Naive B cell (primary cell): ENCODE results near the gene RER1. TPM values are rescaled to one million over a fixed set of nuclear protein-coding genes. Genes with fewer than 3 reads are reported as not detected.
A peak's percentile ranks its signal among the peaks of the same experiment; 100 is the strongest.

Source experiments
- ATAC-seq, 2 donors: fragments of 150-1000 bp; cut with Tn5 transposase; 2 replicates each; pipeline ENCODE4 v1.10.0; 2021; ENCODE audit warnings: low read depth in 2 of 2, mild to moderate bottlenecking in 2 of 2, moderate library complexity in 2 of 2
- DNase-seq: peaks from one replicate; pipeline ENCODE4 v3.0.0; 2022
- H3K27ac Mint-ChIP-seq, 6 donors: one replicate each; pipeline ENCODE4 v1.8.0; 2020 to 2022; ENCODE audit warnings: mild to moderate bottlenecking in 6 of 6, mixed read lengths in 6 of 6, moderate library complexity in 5 of 6, inconsistent platforms in 2 of 6
- H3K27me3 Mint-ChIP-seq, 3 donors: one replicate each; pipeline ENCODE4 v1.8.0; 2021 to 2022; ENCODE audit warnings: mixed read lengths in 3 of 3, mild to moderate bottlenecking in 1 of 3
- H3K36me3 Mint-ChIP-seq, 2 donors: one replicate each; pipeline ENCODE4 v1.8.0; 2020 to 2022; ENCODE audit warnings: mixed read lengths in 2 of 2, inconsistent platforms in 1 of 2, mild to moderate bottlenecking in 1 of 2
- H3K4me1 Mint-ChIP-seq, 3 donors: one replicate each; pipeline ENCODE4 v1.8.0; 2020 to 2022; ENCODE audit warnings: mixed read lengths in 3 of 3, inconsistent platforms in 1 of 3, mild to moderate bottlenecking in 1 of 3, moderate library complexity in 1 of 3
- H3K4me3 Mint-ChIP-seq, 8 donors: one replicate each; pipeline ENCODE4 v1.8.0; 2020 to 2022; ENCODE audit warnings: mild to moderate bottlenecking in 8 of 8, mixed read lengths in 8 of 8, moderate library complexity in 8 of 8, inconsistent platforms in 2 of 8
- H3K9me3 Mint-ChIP-seq, 7 donors: one replicate each; pipeline ENCODE4 v1.8.0; 2020 to 2022; ENCODE audit warnings: mixed read lengths in 7 of 7, mild to moderate bottlenecking in 5 of 7, inconsistent platforms in 2 of 7, moderate library complexity in 1 of 7
- polyA plus RNA-seq, 6 donors: library from polyadenylated mRNA; unstranded; fragments of 300-500 nt; fragmentation: Illumina TruSeq; gene quantifications; one replicate each; pipeline ENCODE4 v1.2.3, GENCODE V29; 2021; ENCODE audit warnings: low read depth in 6 of 6

RER1 gene
- polyA plus RNA-seq, 6 donors from 2014 or later, result 116 to 129 (median 121) TPM

- H3K36me3 Mint-ChIP-seq, result peaks cover 7 to 10% of the 10 kb centered on the region in 2 donors
- H3K27ac Mint-ChIP-seq, result peak overlapping the region in 3 of 6 donors; percentile 9 to 81 (median 72)
- H3K4me3 Mint-ChIP-seq, result peak overlapping the region in 1 of 8 donors; percentile 7
- no peaks in the 10 kb centered on the region for H3K9me3 Mint-ChIP-seq
- DNase-seq (no peak), ATAC-seq (no peak)
- peaks cover 31 to 43% (median 38%) of the 10 kb centered on the region in 3 donors for H3K4me1 Mint-ChIP-seq
- H3K27me3 Mint-ChIP-seq, result no peaks in the 10 kb centered on the region
Observed at GRCh38 chr1:2396476-2396875, 4.8 kb downstream of the RER1 start.

GRCh38 chr1:2397007-2397679 lies 5.5 kb downstream of the RER1 start:
- no peaks in the 10 kb centered on the region for H3K27me3 Mint-ChIP-seq
- H3K36me3 Mint-ChIP-seq, result peaks cover 7 to 10% of the 10 kb centered on the region in 2 donors
- peaks cover 36 to 45% (median 44%) of the 10 kb centered on the region in 3 donors for H3K4me1 Mint-ChIP-seq
- H3K9me3 Mint-ChIP-seq, result no peaks in the 10 kb centered on the region
- peak overlapping the region in 1 of 8 donors; percentile 10 for H3K4me3 Mint-ChIP-seq
- peak overlapping the region in 2 of 6 donors; percentile 59 to 72 for H3K27ac Mint-ChIP-seq
- no peak for DNase-seq
- ATAC-seq, result no peak

DNA sequence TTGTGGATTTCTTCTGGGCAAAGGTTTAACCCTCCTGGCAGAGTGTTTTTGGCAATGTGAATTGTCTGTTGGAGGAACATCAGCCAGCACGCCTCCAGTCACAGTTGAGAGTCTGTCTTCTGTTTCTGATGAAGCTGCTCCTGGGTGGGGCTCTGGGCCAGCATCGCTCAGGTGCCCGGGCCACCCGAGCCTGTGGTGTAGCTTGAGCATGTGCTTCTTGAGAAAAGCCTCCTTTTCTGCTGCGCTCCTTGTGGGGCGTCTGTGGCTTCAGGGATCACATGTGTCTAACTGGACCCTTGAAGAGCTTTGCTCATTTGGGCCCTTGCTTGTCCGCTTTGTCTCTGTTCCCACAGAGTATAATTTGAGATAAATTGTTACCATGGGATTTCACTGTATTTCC lies 7.2 kb downstream of the RER1 start:
- ATAC-seq, result no peak
- Mint-ChIP-seq H3K4me1 (peaks cover 21 to 29% (median 27%) of the 10 kb centered on the region in 3 donors), H3K9me3 (no peaks in the 10 kb centered on the region), H3K27me3 (no peaks in the 10 kb centered on the region), H3K4me3 (no peak overlapping the region), H3K36me3 (peaks cover 7 to 10% of the 10 kb centered on the region in 2 donors), H3K27ac (peak overlapping the region in 2 of 6 donors; percentile 29 to 67)
- no peak for DNase-seq

- Mint-ChIP-seq H3K4me3 (no peak overlapping the region), H3K27me3 (no peaks in the 10 kb centered on the region), H3K4me1 (peaks cover 11 to 18% (median 17%) of the 10 kb centered on the region in 3 donors), H3K9me3 (no peaks in the 10 kb centered on the region), H3K36me3 (peaks cover 7 to 10% of the 10 kb centered on the region in 2 donors), H3K27ac (peak overlapping the region in 1 of 6 donors; percentile 94)
- ATAC-seq (no peak), DNase-seq (no peak)
Observed at GRCh38 chr1:2399890-2400575, 8.4 kb downstream of the RER1 start.

- Mint-ChIP-seq H3K36me3 (peaks cover 7 to 10% of the 10 kb centered on the region in 2 donors), H3K9me3 (no peaks in the 10 kb centered on the region)
Observed at GRCh38 chr1:2400576-2400909, 8.9 kb downstream of the RER1 start.

GRCh38 chr1:2400950-2401649 lies 9.5 kb downstream of the RER1 start:
- Mint-ChIP-seq H3K27me3 (no peaks in the 10 kb centered on the region), H3K36me3 (peaks cover 7 to 10% of the 10 kb centered on the region in 2 donors), H3K4me3 (no peak overlapping the region), H3K4me1 (peaks cover 10 to 16% (median 14%) of the 10 kb centered on the region in 3 donors), H3K9me3 (no peaks in the 10 kb centered on the region), H3K27ac (peak overlapping the region in 1 of 6 donors; percentile 56)
- ATAC-seq (no peak), DNase-seq (no peak)

More at GRCh38 chr1:2400576-2400909, 8.9 kb downstream of the RER1 start:
- Mint-ChIP-seq H3K27me3 (no peaks in the 10 kb centered on the region), H3K27ac (no peak overlapping the region), H3K4me3 (no peak overlapping the region), H3K4me1 (peaks cover 10 to 16% (median 14%) of the 10 kb centered on the region in 3 donors)
- ATAC-seq (no peak), DNase-seq (no peak)

DNA sequence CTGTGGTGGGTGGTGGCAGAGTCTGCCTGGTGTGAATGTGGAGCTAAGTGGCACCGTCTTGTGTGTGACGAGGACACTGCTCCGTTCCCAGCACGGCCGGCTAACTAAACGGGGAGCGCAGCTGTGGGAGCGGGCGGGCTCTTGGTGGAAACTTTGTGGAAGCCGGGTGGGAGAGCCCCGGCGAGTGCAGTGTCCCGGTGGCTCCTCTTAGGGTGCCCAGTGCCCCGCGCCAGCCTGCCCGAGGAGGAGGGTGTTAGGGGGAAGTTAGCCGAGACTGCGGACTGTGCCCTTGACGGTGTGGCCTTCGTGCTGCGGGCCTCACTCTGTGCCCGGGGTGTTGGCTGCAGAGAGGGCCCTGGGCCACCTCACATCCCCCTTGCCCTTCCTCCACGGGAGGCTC lies 10.8 kb downstream of the RER1 start:
- ATAC-seq (no peak), DNase-seq (no peak)
- Mint-ChIP-seq H3K4me3 (peak overlapping the region in 1 of 8 donors; percentile 46), H3K27ac (peak overlapping the region in 2 of 6 donors; percentile 57 to 76), H3K4me1 (peaks cover 8 to 16% (median 10%) of the 10 kb centered on the region in 3 donors), H3K27me3 (no peaks in the 10 kb centered on the region), H3K9me3 (no peaks in the 10 kb centered on the region), H3K36me3 (peaks cover 6 to 7% of the 10 kb centered on the region in 2 donors)

DNA sequence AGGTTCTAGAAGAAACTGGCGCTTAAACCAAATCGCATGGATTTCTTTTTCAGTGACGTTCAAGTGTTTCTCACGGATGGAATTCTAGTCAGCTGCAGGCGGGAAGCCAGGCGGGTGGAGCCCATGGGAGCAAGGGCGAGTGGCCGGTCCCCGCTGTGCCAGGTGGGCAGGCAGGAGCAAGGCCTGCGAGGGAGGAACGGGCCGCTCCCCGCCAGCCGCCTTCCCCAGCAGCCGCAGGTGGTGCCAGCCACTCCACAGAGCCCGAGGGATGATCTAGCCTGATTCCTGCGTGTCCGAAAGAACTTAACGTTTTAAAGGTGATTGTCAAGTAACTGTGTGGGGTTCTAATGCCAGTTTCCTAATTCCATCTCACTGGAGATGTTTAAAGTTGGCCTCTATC lies 11.6 kb downstream of the RER1 start:
- H3K27ac Mint-ChIP-seq, result no peak overlapping the region
- H3K9me3 Mint-ChIP-seq, result no peaks in the 10 kb centered on the region
- H3K4me1 Mint-ChIP-seq, result peaks cover 8 to 16% (median 10%) of the 10 kb centered on the region in 3 donors
- ATAC-seq, result no peak
- H3K27me3 Mint-ChIP-seq, result no peaks in the 10 kb centered on the region
- DNase-seq, result no peak
- H3K36me3 Mint-ChIP-seq, result peaks cover 6 to 7% of the 10 kb centered on the region in 2 donors
- no peak overlapping the region for H3K4me3 Mint-ChIP-seq

DNA sequence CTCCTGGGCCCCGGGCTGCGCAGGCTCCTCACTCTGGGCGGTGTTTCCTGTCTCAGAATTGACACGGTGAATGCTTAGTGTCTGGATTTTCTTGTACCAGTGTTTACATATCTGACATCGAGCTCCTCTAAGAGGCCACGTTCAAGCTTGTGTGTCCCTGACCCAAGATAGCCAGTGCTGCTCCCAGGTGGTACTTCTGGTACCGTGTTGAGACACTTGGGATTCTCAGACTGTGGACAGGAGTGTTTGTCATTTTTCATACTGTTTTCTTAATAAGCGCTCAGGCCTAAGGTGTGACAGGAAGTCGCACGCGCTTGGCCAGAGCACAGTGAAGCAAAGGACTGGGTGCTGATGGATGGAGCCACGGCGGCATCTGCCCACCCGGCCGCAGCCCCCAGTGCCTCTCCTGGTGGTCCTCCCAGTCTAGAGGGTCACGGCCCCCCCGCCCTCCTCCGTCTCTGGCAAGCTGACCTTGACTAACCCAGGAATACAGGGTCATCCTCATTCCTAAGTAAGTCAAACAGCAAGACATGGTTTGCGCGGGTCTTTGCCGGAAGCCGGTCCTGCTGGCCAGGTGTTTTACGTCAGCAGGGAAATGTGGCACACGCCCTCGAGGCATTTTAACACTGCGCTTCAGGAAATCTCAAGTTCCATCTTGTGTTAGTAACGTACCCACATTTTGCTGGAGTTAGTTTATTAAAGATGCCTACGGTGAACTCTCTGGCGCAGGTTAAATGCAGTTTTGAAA lies 12.7 kb downstream of the RER1 start:
- Mint-ChIP-seq H3K4me1 (peaks cover 7 to 18% (median 10%) of the 10 kb centered on the region in 3 donors), H3K27me3 (no peaks in the 10 kb centered on the region), H3K4me3 (no peak overlapping the region), H3K36me3 (peaks cover 3% of the 10 kb centered on the region in 2 donors), H3K27ac (peak overlapping the region in 1 of 6 donors; percentile 83), H3K9me3 (no peaks in the 10 kb centered on the region)
- ATAC-seq, result no peak
- DNase-seq, result no peak

DNA sequence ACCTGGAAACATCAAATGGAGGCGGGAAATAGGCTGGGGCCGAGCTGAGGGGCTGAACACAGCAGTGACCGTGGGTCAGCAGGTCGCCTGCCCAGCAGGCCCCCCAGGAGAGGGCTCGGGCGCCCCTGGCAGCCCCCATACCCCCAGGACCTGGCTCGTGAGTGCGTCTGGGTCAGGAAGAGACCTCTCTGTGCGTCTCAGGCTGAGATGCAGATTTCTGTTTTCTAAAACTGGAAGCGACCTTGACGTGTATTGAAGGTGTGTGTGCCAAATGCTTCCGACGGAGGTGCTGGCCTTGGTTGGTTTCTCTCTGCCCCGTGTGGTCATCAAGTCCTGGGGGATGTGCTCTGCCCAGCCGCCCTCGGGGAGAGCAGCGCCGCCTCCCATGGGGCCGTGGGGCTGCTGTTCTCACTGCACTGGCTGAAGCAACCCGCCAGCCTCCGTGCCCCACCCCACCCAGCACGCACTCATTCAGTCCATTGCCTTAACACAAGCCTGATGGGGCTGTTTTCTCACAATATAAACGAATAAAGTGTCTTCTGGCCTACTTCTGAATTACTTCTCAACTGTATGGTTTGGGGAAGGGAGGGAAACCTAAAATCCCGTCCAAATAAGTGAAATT lies 13.4 kb downstream of the RER1 start:
- Mint-ChIP-seq H3K4me1 (peaks cover 5 to 20% (median 10%) of the 10 kb centered on the region in 3 donors), H3K9me3 (no peaks in the 10 kb centered on the region), H3K27ac (peak overlapping the region in 1 of 6 donors; percentile 57), H3K4me3 (no peak overlapping the region), H3K27me3 (no peaks in the 10 kb centered on the region), H3K36me3 (no peaks in the 10 kb centered on the region)
- ATAC-seq (no peak), DNase-seq (no peak)

DNA sequence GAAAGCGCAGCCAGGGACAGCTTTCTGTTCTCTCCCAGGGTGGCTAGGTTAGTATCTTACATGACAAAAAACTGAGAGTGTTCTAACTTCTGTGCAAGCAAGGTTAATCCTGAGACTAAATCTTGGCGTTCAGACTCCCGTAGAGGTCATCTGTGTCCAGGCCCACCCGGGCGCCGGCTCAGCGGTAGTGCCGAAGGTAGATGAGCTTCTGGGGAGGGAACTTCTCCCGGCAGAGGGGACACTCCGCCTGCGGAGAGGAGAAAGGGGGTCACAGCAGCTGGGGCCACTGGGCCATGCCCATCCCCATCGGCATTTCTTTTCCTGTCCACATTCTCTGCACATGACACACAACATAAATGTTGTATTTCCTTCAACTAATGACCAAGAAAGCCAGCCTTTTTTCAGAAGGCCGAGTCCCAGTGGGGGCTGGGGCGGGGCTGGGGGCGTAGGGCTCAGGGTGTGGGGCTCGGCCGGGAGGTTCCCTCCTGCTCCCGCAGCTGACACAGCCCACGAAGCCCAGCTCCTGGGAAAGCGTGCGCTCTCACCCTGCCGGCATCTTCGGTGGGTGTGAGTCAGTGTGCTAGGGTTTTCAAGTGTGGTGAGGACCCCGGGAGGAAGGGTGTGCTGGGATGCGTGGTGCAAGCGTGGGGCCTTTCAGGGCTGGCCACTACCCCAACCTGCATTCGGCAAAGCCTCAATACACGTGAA lies 14.1 kb downstream of the RER1 start:
- ATAC-seq, result no peak
- Mint-ChIP-seq H3K4me1 (peaks cover 6 to 20% (median 9%) of the 10 kb centered on the region in 3 donors), H3K9me3 (no peaks in the 10 kb centered on the region), H3K4me3 (no peak overlapping the region), H3K27me3 (no peaks in the 10 kb centered on the region), H3K36me3 (no peaks in the 10 kb centered on the region), H3K27ac (peak overlapping the region in 2 of 6 donors; percentile 42 to 57)
- no peak for DNase-seq

DNA sequence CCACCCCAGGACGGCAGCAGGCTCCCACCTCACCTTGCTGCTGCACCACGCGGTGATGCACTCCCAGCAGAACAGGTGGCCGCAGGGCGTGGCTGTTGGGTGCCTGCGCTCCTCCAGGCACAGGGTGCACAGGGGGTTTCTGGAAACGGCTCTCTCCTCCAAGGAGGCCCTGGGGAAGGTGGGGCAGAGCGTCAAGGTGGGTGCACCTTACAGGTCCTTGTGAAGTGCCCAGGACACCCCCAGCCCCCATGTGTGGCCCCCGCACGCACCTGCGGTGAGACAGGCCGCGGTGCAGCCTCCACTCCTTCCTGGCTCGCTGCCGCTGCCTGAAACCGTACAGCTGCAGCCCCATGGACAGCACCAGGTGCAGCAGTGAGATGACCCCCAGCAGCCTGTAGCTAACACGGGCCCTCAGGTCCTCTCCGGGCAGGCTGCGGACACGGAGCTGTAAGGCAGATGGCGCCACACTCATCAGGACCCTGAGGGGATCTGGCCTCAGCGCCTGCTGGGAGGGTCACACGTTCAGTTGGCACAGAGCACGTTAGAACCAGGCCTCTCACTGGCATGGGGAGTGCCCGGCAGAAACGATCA lies 14.9 kb downstream of the RER1 start:
- DNase-seq (no peak), ATAC-seq (no peak)
- peaks cover 4 to 17% (median 10%) of the 10 kb centered on the region in 3 donors for H3K4me1 Mint-ChIP-seq
- no peaks in the 10 kb centered on the region for H3K36me3 Mint-ChIP-seq
- peak overlapping the region in 1 of 6 donors; percentile 62 for H3K27ac Mint-ChIP-seq
- no peak overlapping the region for H3K4me3 Mint-ChIP-seq
- H3K9me3 Mint-ChIP-seq, result no peaks in the 10 kb centered on the region
- no peaks in the 10 kb centered on the region for H3K27me3 Mint-ChIP-seq
